GM19324 (cell line): ENCODE measurements around the gene GLE1.
"Not testable (repeated sequence)": the region's sequence is repeated elsewhere in the genome, so short reads cannot be mapped to it uniquely, and the experiment has no call there.

Experiments used
- ATAC-seq: cut with Tn5 transposase; IDR thresholded peaks from one replicate; pipeline ENCODE4 v1.9.1; 2021; ENCODE audit warnings: mild to moderate bottlenecking, moderate library complexity; ENCODE audit not compliant: unreplicated experiment, low FRiP score

GLE1 gene

DNA sequence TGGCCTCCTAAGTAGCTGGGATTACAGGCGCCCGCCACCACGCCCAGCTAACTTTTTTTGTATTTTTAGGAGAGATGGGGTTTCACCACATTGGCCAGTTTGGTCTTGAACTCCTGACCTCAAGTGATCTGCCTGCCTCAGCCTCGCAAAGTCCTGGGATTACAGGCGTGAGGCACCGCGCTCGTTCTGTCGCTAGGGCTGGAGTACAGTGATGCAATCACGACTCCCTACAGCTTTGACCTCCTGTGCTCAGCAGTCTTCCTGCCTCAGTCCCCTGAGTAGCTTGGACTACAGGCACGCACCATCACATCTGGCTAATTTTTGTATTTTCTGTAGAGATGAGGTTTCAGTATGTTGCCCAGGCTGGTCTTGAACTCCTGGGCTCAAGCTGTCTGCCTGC, 82.4 kb downstream of the GLE1 start:
- not testable (repeated sequence) for ATAC-seq

DNA sequence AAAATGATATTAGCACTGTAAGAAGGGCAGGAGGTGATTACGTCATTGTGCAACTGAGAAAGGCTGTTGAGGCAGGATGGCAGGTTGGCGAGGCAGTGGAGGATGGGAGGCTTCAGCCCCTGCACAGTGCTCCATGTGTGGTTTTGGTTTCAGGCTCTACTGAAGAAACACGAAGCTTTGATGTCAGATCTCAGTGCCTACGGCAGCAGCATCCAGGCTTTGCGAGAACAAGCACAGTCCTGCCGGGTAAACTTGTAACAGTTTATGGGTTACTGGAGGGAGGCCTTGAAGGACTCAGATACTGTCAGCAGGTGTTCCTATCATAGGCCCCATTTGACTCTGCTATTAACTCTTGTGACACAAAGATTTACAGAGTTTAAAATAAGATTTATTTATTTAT, 82.9 kb downstream of the GLE1 start:
- no peak for ATAC-seq

DNA sequence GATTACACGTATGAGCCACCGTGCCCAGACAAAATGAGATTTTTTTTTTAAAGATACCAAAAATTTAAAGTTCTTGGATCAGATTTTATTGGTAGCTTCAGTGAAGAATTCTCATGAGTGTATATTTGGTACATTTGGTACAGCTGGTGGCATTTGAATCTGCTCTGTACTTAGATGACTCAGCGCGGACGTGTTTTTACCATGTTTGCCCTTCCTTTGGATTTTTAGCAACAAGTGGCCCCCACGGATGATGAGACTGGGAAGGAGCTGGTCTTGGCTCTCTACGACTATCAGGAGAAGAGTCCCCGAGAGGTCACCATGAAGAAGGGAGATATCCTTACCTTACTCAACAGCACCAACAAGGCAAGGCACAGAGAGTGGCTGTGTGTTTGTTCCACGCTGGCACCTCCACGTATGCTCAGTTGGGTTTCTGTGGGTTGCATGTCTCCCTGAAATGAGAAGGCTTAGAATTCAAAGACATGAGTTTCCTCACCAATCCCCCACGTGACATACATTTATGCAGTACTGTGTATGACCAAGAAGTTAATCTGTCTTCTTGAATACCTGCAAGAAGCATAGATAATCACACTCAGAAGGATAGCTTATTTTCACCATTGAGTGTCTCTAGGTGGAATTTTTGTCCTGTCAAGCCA, 84.2 kb downstream of the GLE1 start:
- ATAC-seq: no peak
